AG09309 (cell line): ENCODE data around the gene AVEN.
"Not testable (repeated sequence)": the region's sequence is repeated elsewhere in the genome, so short reads cannot be mapped to it uniquely, and the experiment has no call there.

Experiments
- DNase-seq: peaks from one replicate; pipeline ENCODE4 v3.0.0-alpha.2; 2010; ENCODE audit warnings: low read depth
- H3K4me3 ChIP-seq: 2 replicates; pipeline ENCODE4 v1.5.1; 2011; ENCODE audit warnings: mild to moderate bottlenecking, low read depth, low read length, moderate library complexity; ENCODE audit not compliant: control insufficient read depth
- TF ChIP-seq, protein P1 (sequence below): IDR thresholded peaks from 2 replicates; pipeline ENCODE4 v1.5.1; 2011; ENCODE audit warnings: mild to moderate bottlenecking, low read depth, low read length, inconsistent platforms; ENCODE audit not compliant: insufficient read depth, control insufficient read depth; ENCODE audit errors: missing control alignments

AVEN gene

GRCh38 chr15:34012461-34013028 lies 26.5 kb downstream of the AVEN start:
- no peak for DNase-seq
- H3K4me3 ChIP-seq, result no peak overlapping the region
- TF ChIP-seq, protein P1, sequence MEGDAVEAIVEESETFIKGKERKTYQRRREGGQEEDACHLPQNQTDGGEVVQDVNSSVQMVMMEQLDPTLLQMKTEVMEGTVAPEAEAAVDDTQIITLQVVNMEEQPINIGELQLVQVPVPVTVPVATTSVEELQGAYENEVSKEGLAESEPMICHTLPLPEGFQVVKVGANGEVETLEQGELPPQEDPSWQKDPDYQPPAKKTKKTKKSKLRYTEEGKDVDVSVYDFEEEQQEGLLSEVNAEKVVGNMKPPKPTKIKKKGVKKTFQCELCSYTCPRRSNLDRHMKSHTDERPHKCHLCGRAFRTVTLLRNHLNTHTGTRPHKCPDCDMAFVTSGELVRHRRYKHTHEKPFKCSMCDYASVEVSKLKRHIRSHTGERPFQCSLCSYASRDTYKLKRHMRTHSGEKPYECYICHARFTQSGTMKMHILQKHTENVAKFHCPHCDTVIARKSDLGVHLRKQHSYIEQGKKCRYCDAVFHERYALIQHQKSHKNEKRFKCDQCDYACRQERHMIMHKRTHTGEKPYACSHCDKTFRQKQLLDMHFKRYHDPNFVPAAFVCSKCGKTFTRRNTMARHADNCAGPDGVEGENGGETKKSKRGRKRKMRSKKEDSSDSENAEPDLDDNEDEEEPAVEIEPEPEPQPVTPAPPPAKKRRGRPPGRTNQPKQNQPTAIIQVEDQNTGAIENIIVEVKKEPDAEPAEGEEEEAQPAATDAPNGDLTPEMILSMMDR, result no peak

DNA sequence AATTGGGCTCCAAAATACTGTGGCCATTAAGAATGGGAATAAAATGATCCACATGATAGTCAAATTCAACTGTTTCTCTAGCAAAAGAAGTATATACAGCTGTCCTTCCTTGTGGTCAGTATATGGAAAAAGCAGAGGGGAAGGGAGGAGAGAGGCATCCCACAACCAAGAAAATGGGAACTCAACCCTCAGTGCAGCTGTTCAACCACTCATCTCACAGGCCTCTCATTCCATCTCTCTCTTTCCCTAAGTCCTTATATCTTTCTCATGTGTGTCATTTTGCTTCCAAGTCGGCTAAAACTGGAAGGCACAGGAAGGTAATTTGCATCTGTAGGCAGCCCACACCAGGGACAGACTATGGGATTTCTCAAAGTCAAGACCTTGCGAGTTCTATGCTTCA lies 27.5 kb downstream of the AVEN start:
- TF ChIP-seq, protein P1, result no peak
- no peak for DNase-seq

GRCh38 chr15:34010921-34011320 lies 28.1 kb downstream of the AVEN start:
- H3K4me3 ChIP-seq, result no peak overlapping the region
- no peak for DNase-seq
- TF ChIP-seq, protein P1, result no peak

More for the DNA sequence above, 27.5 kb downstream of the AVEN start:
- H3K4me3 ChIP-seq, result no peak overlapping the region

- no peak for DNase-seq
- H3K4me3 ChIP-seq, result no peak overlapping the region
- TF ChIP-seq, protein P1, result no peak
Measured at GRCh38 chr15:34009656-34010055, 29.3 kb downstream of the AVEN start.

GRCh38 chr15:34006381-34006780 lies 32.6 kb downstream of the AVEN start:
- H3K4me3 ChIP-seq, result no peak overlapping the region
- DNase-seq, result no peak
- TF ChIP-seq, protein P1, result no peak

GRCh38 chr15:34001536-34001935 lies 37.5 kb downstream of the AVEN start:
- DNase-seq, result no peak
- TF ChIP-seq, protein P1, result no peak
- H3K4me3 ChIP-seq, result no peak overlapping the region

DNA sequence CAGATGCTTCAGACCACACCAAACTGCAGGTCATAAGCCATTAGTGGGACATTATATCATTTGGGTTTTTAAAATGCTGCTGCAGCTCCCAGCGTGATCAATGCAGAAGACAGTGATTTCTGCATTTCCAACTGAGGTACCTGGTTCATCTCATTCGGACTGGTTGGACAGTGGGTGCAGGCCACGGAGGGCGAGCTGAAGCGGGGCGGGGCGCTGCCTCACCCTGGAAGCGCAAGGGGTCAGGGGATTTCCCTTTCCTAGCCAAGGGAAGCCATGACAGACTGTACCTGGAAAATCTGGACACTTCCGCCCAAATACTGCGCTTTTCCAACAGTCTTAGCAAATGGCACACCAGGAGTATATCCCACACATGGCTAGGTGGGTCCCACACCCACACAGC lies 43.3 kb downstream of the AVEN start:
- not testable (repeated sequence) for DNase-seq, H3K4me3 ChIP-seq
